Upper lobe of left lung (tissue), 6 donors: ENCODE results near the gene GSTO1. TPM values are rescaled to one million over a fixed set of nuclear protein-coding genes. Genes with fewer than 3 reads are reported as not detected.
A peak's percentile ranks its signal among the peaks of the same experiment; 100 is the strongest.

Experiments
- ATAC-seq, 2 donors: fragments of 200-7000 bp; cut with Tn5 transposase; one replicate each; pipeline ENCODE4 v1.9.1; 2022; ENCODE audit warnings: mild to moderate bottlenecking in 2 of 2, moderate library complexity in 2 of 2; ENCODE audit not compliant: low FRiP score in 2 of 2
- DNase-seq, 2 donors: peaks; one replicate each; pipeline ENCODE4 v3.0.0-alpha.2; 2019 to 2020
- H3K27ac ChIP-seq, 4 donors: fragments of 200-600 bp; sonication (generic); one replicate each; pipeline ENCODE4 v1.5.1; 2016 to 2019
- H3K27me3 ChIP-seq, 4 donors: fragments of 200-600 bp; sonication (generic); one replicate each; pipeline ENCODE4 v1.5.1; 2017 to 2019
- H3K36me3 ChIP-seq, 4 donors: fragments of 200-600 bp; sonication (generic); one replicate each; pipeline ENCODE4 v1.5.1; 2016 to 2019
- H3K4me1 ChIP-seq, 4 donors: fragments of 200-600 bp; sonication (generic); one replicate each; pipeline ENCODE4 v1.5.1; 2018 to 2019
- H3K4me3 ChIP-seq, 4 donors: fragments of 200-600 bp; sonication (generic); one replicate each; pipeline ENCODE4 v1.5.1; 2017 to 2019; ENCODE audit warnings: mild to moderate bottlenecking in 2 of 4, moderate library complexity in 1 of 4
- H3K9me3 ChIP-seq, 4 donors: fragments of 200-600 bp; sonication (generic); one replicate each; pipeline ENCODE4 v1.5.1; 2018 to 2019
- CTCF ChIP-seq, 6 experiments: fragments of 450-650 bp in 4 of 6; fragments of 200-600 bp in 2 of 6; sonication (generic) in 2 of 6; IDR thresholded peaks; one replicate each; pipeline ENCODE4 v1.5.1; 2016 to 2019; ENCODE audit warnings: antibody characterized with exemption in 6 of 6
- EP300 ChIP-seq, 4 donors: sonication (generic); formaldehyde crosslinking; IDR thresholded peaks; one replicate each; pipeline ENCODE4 v1.5.1; 2017; ENCODE audit warnings: antibody characterized with exemption in 4 of 4, control low read depth in 2 of 4
- POLR2A ChIP-seq, 4 donors: fragments of 450-650 bp; IDR thresholded peaks; one replicate each; pipeline ENCODE4 v1.5.1; 2016 to 2017; ENCODE audit warnings: antibody characterized with exemption in 4 of 4, mild to moderate bottlenecking in 2 of 4
- POLR2AphosphoS5 ChIP-seq, 2 donors: sonication (generic); formaldehyde crosslinking; IDR thresholded peaks; one replicate each; pipeline ENCODE4 v1.5.1; 2017; ENCODE audit warnings: antibody characterized with exemption in 2 of 2
- WGBS, 2 donors: methylation state at CpG; one replicate each; pipeline ENCODE4 v1.1.5; 2017 to 2018; 5-methylcytosine and 5-hydroxymethylcytosine counted together
- total RNA-seq, 6 donors: library from RNA; depleted of rRNA in 4 of 6; stranded (reverse); fragments of >200 nt in 4 of 6; gene quantifications; one replicate each; pipeline versions ENCODE4 v1.1.0 to v1.2.1, GENCODE V29; 2016 to 2021
- donor health status: DM: no; HTN: no; CAD: no; lungs with moderate emphysema.
- donor health status: DM: no; HTN: yes; CAD: no; lungs with severe emphysema.

The GSTO1 gene
- total RNA-seq, 6 donors from 2014 or later, result 30.4 to 147 (median 102) TPM

DNA sequence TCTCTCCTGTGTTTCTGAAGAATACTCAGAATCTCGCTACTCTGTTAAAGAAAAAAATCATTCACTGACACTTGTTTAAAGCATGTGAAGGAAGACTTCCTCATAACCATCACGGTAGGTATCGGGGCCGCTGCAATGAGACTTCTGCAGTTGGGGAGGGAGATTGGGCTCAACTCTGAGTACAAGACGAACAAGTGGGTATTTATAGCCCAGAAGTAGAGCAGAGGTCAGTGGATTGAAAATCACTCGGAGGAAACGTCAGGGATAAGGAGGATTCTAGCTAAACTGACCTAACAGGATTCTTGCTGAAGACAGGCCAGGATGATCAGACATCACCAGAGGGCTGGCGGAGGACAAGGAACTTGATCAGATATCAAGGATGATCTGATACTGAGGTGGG lies 50.2 kb downstream of the GSTO1 start:
- H3K36me3 ChIP-seq, result peaks cover 0 to 16% (median 0%) of the 10 kb centered on the region in 4 donors
- peak overlapping the region in 2 of 4 donors; percentile 8 to 42 for H3K27ac ChIP-seq
- H3K4me3 ChIP-seq, result no peak overlapping the region
- peaks cover 21 to 42% (median 31%) of the 10 kb centered on the region in 4 donors for H3K4me1 ChIP-seq
- no peaks in the 10 kb centered on the region for H3K9me3 ChIP-seq
- no peaks in the 10 kb centered on the region for H3K27me3 ChIP-seq
- WGBS, 2 donors, result 61 to 70% methylated on average over 8 of the region's 8 CpGs
- TF ChIP-seq CTCF (IDR thresholded peaks at IDR 0.05), result no peak
- TF ChIP-seq EP300 (IDR thresholded peaks at IDR 0.05), result no peak
- no peak for TF ChIP-seq POLR2AphosphoS5 (IDR thresholded peaks at IDR 0.05)
- no peak for TF ChIP-seq POLR2A (IDR thresholded peaks at IDR 0.05)
- ATAC-seq (no peak), DNase-seq (no peak)

DNA sequence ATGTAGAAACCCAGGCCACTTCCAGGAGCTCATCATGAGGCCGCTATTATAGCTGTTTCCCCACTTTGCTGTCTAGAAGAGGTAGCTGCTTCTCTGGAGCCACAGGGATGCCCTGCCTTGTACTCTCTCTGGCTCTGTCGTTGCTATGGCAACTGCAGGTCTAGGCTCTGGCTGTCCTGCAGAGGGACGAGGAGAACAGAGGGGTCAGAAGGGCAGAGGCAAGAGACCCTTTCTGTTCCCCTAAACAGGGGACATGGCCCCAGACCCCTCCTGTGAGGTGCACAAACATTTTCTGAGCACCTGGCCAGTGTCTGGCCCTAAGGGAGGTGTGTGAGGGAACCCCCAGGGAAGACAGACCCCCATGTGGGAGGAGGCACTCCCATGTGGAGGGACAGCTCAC lies 52.2 kb downstream of the GSTO1 start:
- H3K36me3 ChIP-seq, result peaks cover 0 to 35% (median 5%) of the 10 kb centered on the region in 4 donors
- no peaks in the 10 kb centered on the region for H3K9me3 ChIP-seq
- no peaks in the 10 kb centered on the region for H3K27me3 ChIP-seq
- ATAC-seq, result no peak
- peaks cover 13 to 44% (median 28%) of the 10 kb centered on the region in 4 donors for H3K4me1 ChIP-seq
- H3K27ac ChIP-seq, result peak overlapping the region in 1 of 4 donors; percentile 5
- no peak overlapping the region for H3K4me3 ChIP-seq
- TF ChIP-seq CTCF (IDR thresholded peaks at IDR 0.05) (no peak), EP300 (IDR thresholded peaks at IDR 0.05) (no peak), POLR2A (IDR thresholded peaks at IDR 0.05) (no peak), POLR2AphosphoS5 (IDR thresholded peaks at IDR 0.05) (no peak)
- DNase-seq, result no peak
- WGBS, 2 donors, result 73 to 76% methylated on average over 3 of the region's 3 CpGs

GRCh38 chr10:104307576-104308438 lies 53.1 kb downstream of the GSTO1 start:
- Histone ChIP-seq H3K27me3 (no peaks in the 10 kb centered on the region), H3K36me3 (peaks cover 0 to 44% (median 12%) of the 10 kb centered on the region in 4 donors), H3K9me3 (no peaks in the 10 kb centered on the region), H3K4me3 (no peak overlapping the region), H3K27ac (peak overlapping the region in 2 of 4 donors; percentile 5 to 67), H3K4me1 (peaks cover 13 to 51% (median 35%) of the 10 kb centered on the region in 4 donors)
- TF ChIP-seq EP300 (IDR thresholded peaks at IDR 0.05) (no peak), CTCF (IDR thresholded peaks at IDR 0.05) (no peak), POLR2AphosphoS5 (IDR thresholded peaks at IDR 0.05) (no peak), POLR2A (IDR thresholded peaks at IDR 0.05) (no peak)
- ATAC-seq, result peak in 1 of 2 donors; percentile 20
- 73 to 77% methylated on average over 10 of the region's 10 CpGs for WGBS, 2 donors
- DNase-seq, result no peak

DNA sequence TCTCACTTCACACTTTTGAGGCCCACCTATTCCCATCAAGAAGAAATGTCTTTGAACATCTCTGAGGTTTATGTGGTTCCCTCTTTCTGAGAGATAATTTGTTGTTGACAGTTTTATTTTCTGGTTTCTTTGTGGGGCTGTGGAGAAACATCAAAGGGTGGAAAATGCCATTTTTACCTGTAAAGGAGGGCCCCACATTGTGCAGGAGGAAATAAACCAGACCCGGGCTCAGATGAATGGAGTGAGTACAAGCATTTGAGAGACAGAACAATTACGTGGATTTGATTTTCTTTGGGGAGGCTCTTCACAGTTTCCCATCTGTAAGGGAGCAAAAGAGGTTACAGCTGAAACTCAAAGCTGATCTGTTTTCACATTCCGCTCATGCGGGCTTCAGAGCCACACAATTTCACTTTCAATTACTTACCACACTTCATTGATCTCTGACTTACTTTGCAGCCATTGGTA lies 53.8 kb downstream of the GSTO1 start:
- Histone ChIP-seq H3K27me3 (no peaks in the 10 kb centered on the region), H3K9me3 (no peaks in the 10 kb centered on the region), H3K4me3 (no peak overlapping the region), H3K27ac (peak overlapping the region in 2 of 4 donors; percentile 5 to 67), H3K36me3 (peaks cover 0 to 51% (median 19%) of the 10 kb centered on the region in 4 donors), H3K4me1 (peaks cover 13 to 54% (median 37%) of the 10 kb centered on the region in 4 donors)
- TF ChIP-seq POLR2AphosphoS5 (IDR thresholded peaks at IDR 0.05), result no peak
- no peak for TF ChIP-seq CTCF (IDR thresholded peaks at IDR 0.05)
- TF ChIP-seq POLR2A (IDR thresholded peaks at IDR 0.05), result no peak
- no peak for TF ChIP-seq EP300 (IDR thresholded peaks at IDR 0.05)
- ATAC-seq (no peak), DNase-seq (no peak)
- 68 to 76% methylated on average over 4 of the region's 4 CpGs for WGBS, 2 donors
